GM21381 (cell line): ENCODE results near the gene TACC3.

Experiments used
- ATAC-seq: cut with Tn5 transposase; IDR thresholded peaks from one replicate; pipeline ENCODE4 v1.9.1; 2021; ENCODE audit warnings: mild to moderate bottlenecking, moderate library complexity; ENCODE audit not compliant: unreplicated experiment

TACC3 gene

GRCh38 chr4:1721003-1721665, at the start of gene TACC3, which contains the start of gene TMEM129:
Gene TACC3 (plus strand): TSS chr4:1721521. CDS start chr4:1723422, 1,901 bp downstream.
Gene TMEM129 (minus strand): TSS chr4:1721323. CDS start chr4:1720837, 486 bp downstream.
- peak; percentile 69 for ATAC-seq

- no peak for ATAC-seq
Observed at GRCh38 chr4:1673671-1674070, 47.6 kb upstream of the TACC3 start.

GRCh38 chr4:1674682-1675081, 46.6 kb upstream of the TACC3 start:
- no peak for ATAC-seq

GRCh38 chr4:1675136-1675801, 46.1 kb upstream of the TACC3 start:
- no peak for ATAC-seq

GRCh38 chr4:1675802-1676137, 45.6 kb upstream of the TACC3 start:
- ATAC-seq = no peak

- ATAC-seq = no peak
Observed at GRCh38 chr4:1676605-1677525, 44.5 kb upstream of the TACC3 start.

GRCh38 chr4:1678244-1678643, 43.1 kb upstream of the TACC3 start:
- no peak for ATAC-seq

- ATAC-seq = no peak
Observed at GRCh38 chr4:1682860-1683259, 38.5 kb upstream of the TACC3 start.

- no peak for ATAC-seq
Observed at GRCh38 chr4:1683261-1683735, 38.0 kb upstream of the TACC3 start.

GRCh38 chr4:1683736-1684505, 37.4 kb upstream of the TACC3 start, which contains the start of gene FAM53A:
Gene FAM53A (minus strand): TSS chr4:1684313. CDS start chr4:1668741, 15,572 bp downstream.
- peak; percentile 92 for ATAC-seq

- no peak for ATAC-seq
Observed at GRCh38 chr4:1684506-1685234, 36.7 kb upstream of the TACC3 start.

- ATAC-seq = no peak
Observed at GRCh38 chr4:1685235-1686150, 35.8 kb upstream of the TACC3 start.

- ATAC-seq = no peak
Observed at GRCh38 chr4:1686440-1687036, 34.8 kb upstream of the TACC3 start.

- no peak for ATAC-seq
Observed at GRCh38 chr4:1690698-1691097, 30.6 kb upstream of the TACC3 start.

GRCh38 chr4:1691737-1692373, 29.5 kb upstream of the TACC3 start:
- ATAC-seq = no peak

GRCh38 chr4:1693131-1693896, 28.0 kb upstream of the TACC3 start:
- peak; percentile 75 for ATAC-seq

- ATAC-seq = no peak
Observed at GRCh38 chr4:1695913-1696312, 25.4 kb upstream of the TACC3 start.
